GM19397 (cell line): ENCODE data around the gene MYO10.
"Not testable (repeated sequence)": the region's sequence is repeated elsewhere in the genome, so short reads cannot be mapped to it uniquely, and the experiment has no call there.

Experiments used
- ATAC-seq: cut with Tn5 transposase; IDR thresholded peaks from one replicate; pipeline ENCODE4 v1.9.1; 2021; ENCODE audit warnings: mild to moderate bottlenecking, moderate library complexity; ENCODE audit not compliant: unreplicated experiment

The MYO10 gene

DNA sequence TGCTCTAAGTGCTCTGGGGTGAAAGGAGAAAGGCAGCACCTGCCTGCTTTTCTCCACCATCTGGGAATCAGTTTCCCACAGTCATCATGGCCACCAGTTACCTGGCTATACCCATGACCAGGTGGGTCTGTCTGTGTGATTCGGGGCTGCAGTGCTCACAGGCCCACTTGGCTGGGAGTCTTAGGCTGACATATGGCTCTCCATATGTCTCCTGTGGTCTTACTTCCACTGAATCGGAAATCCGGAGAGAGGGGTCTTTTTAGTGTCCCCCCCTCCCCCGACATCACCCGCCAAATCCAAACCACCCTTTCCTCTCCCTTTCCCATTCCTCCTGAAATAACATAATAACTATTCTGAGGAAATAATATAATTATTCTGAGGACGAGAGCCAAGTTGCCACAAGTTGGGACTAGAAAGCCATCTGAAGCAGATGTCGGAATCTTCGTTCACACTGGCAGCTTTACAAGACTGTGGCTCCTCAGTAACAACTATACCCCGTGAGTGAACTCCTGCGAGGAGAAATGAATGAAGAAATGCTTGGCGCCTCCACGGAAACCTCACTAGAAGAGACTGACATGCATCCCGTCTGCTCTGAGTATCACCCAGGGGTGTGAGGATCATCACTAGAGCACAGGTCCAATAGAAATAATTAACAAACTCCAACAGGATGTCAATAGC lies 143.4 kb downstream of the MYO10 start:
- no peak for ATAC-seq

DNA sequence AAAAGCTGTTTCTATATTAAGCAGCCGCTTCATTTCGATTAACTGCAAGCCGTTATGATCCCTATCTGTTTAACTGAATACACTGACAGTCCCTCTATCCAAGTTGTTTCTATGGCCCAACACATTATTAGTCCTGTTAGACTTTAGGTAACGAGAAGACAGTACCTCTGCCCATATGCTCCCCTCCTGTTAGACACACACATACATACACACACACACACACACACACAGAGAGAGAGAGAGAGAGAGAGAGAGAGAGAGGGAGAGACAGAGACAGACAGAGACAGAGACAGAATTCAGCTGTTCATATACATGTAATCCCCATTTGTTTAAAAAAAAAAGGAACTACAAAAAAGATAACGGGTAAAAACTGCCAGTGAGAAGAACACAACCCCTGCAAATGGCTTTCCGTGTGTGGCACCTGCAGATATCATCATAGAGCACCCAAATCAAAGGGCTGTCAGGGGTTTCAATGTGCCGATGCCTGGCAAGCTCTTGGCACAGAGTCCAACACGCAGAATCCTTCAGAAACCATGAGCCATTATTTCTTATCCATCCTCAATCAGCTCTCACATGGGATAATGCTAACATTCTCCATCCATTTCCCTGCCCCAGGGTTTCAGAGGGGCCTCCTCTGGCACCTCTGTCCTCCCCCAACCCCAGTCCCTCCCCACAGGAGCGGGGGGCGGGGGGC lies 144.0 kb downstream of the MYO10 start:
- no peak for ATAC-seq

- no peak for ATAC-seq
Measured at GRCh38 chr5:16791036-16791705, 144.9 kb downstream of the MYO10 start.

DNA sequence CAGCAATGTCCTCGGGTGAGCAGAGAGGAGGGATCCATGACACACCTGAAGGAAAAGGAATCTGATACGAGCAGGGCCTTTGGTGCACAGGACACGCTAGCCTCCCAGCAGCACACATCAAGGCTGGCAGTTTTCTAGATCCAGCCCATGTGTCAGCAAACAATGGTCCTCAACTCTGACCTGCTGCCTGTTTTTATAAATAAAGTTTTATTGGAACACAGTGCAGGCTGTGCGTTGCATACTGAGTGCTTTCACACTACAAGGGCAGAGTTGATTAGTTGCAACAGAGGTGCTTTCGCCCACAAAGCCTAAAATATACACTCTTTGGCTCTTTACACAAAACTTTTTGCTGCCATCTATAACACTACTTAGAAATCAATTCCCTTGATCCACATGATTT lies 147.1 kb downstream of the MYO10 start:
- no peak for ATAC-seq

- no peak for ATAC-seq
Measured at GRCh38 chr5:16787278-16787677, 148.8 kb downstream of the MYO10 start.

DNA sequence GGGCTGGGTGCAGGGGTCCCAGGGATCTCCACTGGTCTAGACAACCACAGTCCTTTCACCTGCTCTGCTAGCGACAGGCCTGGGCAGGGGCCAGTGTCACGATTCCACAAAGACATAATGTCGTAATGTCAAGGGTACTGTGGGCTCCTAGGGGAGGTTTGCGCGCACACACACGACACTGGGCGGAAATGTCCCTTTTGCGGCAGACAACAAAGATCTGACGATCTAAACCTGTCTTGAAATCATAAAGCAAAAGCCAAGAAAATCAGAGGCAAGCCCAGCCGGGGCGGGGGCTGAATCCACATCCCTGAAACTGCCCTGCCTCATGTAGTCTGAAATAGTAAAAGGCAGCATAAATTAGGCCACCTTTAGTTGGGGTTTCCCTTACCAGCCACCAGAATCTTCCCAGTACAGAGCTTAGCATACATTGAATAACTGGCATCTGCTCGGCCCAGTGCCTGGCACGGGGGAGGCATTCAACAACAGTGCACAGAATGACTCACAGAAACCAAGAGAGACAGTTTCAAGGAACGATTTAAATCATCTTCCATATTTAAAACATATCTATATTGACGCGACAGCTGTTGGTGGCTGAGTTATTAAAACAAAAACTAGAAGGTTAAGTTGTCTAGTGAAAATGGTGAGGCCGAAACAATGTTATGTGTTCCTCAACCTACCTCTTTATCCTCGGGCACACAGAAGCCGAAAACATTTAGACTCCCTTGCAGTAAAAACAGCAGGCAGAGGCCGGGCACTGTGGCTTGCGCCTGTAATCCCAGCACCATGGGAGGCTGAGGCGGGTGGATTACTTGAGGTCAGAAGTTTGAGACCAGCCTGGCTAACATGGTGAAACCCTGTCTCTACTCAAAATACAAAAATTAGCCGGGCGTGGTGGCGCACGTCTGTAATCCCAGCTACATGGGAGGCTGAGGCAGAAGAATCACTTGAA lies 151.0 kb downstream of the MYO10 start:
- ATAC-seq: peak; percentile 94

- no peak for ATAC-seq
Measured at GRCh38 chr5:16784088-16784487, 152.0 kb downstream of the MYO10 start.

DNA sequence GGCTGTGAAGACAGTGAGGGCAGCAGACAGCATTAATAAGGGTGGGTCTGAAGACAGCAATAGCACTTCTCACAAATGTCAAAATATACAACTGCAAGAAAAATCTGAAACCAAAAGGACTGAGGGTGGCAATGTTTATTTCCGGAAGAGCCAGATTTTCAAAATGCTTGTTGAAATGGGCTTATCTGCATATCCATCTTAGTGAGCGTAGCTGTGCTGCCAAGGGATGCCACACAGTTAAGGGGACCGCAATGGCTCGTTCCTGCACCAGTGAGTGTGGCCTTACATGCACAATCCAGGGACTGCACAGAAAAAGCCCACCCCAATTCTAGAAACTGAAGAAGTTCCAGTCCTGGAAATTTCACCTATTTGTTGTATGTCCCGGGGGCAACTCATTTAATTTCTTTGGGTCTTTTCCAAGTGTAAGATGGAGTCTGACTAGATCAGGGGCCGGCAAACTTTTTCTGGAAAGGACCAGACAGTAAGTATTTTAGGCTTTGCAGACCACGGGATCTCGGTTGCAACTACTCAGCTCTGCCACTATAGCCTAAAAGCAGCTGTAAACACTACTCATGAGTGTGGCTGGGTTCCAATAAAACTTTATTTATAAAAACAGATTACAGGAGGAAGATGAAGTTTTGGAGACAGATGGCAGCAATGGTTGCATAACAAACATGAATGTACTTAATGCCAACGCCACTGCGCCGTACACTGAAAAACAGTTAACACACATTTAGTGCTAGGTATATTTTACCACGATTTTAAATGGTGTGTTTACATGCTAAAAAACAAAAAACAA lies 154.1 kb downstream of the MYO10 start:
- no peak for ATAC-seq

DNA sequence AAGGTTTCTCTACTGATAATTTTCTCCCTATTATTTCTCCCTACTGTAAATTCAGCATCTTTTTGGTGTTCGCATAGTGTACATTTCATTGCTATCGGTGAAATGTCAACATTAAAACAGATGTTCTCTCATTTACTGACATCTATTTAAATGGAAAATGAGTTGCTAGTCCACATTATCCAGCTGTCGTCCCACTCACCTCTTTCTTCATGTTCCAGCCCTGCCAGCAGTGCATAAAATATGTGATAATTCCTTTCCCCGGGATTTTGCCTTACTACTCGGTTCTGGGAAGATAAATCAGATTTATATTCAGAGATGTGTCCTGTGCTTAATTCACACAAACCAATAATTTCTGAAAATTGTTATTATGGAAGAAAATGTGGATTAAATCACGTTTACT lies 155.8 kb downstream of the MYO10 start:
- no peak for ATAC-seq

GRCh38 chr5:16777432-16777831 lies 158.7 kb downstream of the MYO10 start:
- ATAC-seq: no peak

GRCh38 chr5:16776611-16777251 lies 159.4 kb downstream of the MYO10 start:
- peak; percentile 72 for ATAC-seq

- no peak for ATAC-seq
Measured at GRCh38 chr5:16774806-16775205, 161.3 kb downstream of the MYO10 start.

- no peak for ATAC-seq
Measured at GRCh38 chr5:16773991-16774390, 162.1 kb downstream of the MYO10 start.

GRCh38 chr5:16772556-16772955 lies 163.5 kb downstream of the MYO10 start:
- no peak for ATAC-seq

DNA sequence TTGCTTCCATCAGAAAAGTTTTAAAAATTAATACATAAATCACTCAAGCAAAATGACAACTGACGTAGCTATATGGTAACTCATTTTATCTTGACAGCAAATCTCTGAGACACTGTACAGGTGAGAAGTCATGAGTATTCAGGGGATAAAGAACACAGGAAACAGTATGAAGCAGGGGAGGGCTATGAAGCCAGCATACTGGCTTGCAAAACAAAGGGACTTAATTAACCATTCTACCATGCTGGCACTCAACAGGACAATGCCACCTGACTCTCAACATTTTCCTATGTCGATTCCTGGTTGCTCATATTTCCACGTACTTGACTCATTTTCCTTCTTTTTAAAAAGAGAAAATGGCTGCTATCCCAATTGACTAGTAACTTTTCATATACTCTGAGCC lies 167.9 kb downstream of the MYO10 start:
- ATAC-seq: no peak

DNA sequence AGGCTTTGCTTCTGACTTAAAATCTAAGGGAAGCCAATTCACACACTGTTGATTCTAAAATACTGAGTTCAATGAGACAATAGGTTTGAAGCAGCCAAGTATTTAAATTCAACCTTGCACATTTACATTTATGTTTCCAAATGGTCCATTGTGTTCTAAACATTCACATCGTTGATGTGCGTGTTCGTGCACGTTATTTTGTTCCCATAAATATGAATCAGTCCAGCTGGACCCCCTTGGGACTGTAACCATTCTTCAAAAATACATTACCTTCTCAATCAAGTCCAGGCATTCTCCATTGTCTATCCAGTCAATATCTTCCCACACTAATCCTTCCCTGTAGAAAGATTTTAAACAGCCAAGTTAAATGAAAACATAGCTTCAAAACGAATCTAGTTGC lies 172.9 kb downstream of the MYO10 start:
- no peak for ATAC-seq

DNA sequence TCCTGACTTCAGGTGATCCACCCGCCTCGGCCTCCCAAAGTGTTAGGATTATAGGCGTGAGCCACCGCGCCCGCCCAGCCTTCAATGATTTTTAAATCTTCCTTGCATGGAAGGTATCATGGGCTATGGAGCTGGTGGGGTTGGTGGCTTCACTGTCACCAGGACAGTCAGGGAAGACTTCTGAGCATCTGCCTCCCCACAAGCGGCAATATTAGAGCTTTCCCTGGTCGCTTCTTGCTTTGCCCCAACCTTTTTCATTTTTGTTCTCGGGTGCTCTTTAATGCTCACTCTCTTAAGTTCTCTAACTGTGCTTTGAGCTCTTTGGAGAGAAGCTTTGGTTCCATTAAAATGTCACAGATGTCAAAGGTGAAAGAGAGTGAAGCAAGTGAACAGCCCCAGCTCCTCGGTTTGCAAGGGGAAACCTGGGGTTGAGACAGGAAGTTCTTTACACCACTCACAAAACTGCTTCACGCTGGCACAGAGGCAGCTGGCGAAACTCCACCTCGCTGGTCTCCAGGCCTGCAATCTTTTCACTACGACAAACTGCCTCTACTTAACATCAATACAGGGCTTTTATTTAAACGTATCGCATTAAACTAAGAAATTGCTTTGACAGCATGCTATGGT lies 176.8 kb downstream of the MYO10 start:
- ATAC-seq: peak; percentile 88

GRCh38 chr5:16757989-16758501 lies 178.0 kb downstream of the MYO10 start:
- no peak for ATAC-seq

DNA sequence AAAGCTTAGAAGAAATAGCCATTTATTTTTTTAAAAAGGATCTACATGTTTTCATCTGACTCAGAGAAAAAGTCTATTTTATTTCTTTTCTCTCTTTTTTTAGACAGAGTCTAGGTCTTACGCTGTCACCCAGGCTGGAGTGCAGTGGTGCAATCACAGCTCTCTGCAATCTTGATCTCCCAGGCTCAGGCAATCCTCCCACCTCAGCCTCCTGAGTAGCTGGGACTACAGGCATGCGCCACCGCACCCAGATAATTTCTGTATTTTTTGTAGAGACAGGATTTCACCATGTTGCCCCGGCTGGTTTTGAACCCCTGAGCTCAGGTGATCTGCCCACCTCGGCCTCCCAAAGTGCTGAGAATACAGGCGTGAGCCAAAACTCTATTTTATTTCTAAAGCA lies 178.5 kb downstream of the MYO10 start:
- not testable (repeated sequence) for ATAC-seq
